ENCODE measurements around the gene JAML. TPM values are rescaled to one million over a fixed set of nuclear protein-coding genes. Genes with fewer than 3 reads are reported as not detected.

The JAML gene
- total and polyA plus RNA-seq, 2 experiments from 2014 or later: 0.56 to 1.0 TPM

DNA sequence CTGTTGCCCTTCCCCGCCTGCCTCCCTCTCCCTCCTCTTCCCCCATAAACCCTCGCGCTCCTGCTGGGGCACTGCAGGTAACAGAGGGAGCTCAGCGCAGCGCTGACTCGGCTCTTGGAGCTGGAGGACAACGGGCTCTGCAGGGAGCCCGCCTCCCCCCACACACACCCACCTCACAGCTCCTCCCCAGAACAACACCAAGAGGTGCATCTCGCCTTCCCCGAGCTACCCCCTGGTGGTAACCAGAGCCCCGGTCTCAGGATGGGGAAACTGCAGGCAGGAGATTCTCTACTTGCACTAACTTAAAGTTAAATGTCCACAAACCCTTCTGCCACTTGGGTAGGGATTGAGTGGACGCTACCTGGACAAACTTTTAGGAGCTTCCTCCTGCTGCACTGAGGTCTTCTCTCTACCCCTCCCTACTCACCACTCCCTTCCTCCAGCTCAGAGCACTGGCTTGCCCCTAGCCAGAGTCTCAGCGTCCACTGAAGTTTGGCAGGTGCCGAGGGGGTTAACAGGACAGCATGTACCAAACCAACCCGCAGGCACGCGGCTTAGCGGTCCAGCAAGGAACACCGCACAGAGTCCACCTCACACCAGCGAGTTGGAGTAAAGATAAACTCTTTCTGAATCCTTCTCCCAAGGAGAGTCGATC is 68.2 kb downstream of the JAML start:
- H3K4me3 ChIP-seq: peak overlapping the region; percentile 94
- H3K9me3 Mint-ChIP-seq: no peaks in the 10 kb centered on the region
- H3K4me1 Mint-ChIP-seq: peaks cover 46% of the 10 kb centered on the region
- H4K20me1 ChIP-seq (replicated peaks; ENCODE audit: insufficient read depth): no peaks in the 10 kb centered on the region
- DNase-seq (ENCODE audit: low spot score): peak; percentile 74
- H3K27ac Mint-ChIP-seq: no peak overlapping the region
- peak overlapping the region; percentile 86 for H2AFZ ChIP-seq
- peak overlapping the region; percentile 63 for H3K4me3 Mint-ChIP-seq
- peaks cover 51% of the 10 kb centered on the region for H3K4me1 ChIP-seq (ENCODE audit: insufficient read depth)
- no peaks in the 10 kb centered on the region for H3K36me3 Mint-ChIP-seq (ENCODE audit: low read depth)
- no peak overlapping the region for H3K27ac ChIP-seq (ENCODE audit: low read depth)
- H3K36me3 ChIP-seq (ENCODE audit: insufficient read depth): no peaks in the 10 kb centered on the region
- 0 out of 2 replicates have a peak, but pooled peaks cover 3% of the 10 kb centered on the region for H3F3A ChIP-seq (replicated peaks; ENCODE audit: low read depth)
- H3K27me3 ChIP-seq (ENCODE audit: insufficient read depth): peaks cover 81% of the 10 kb centered on the region
- peaks cover 61% of the 10 kb centered on the region for H3K27me3 Mint-ChIP-seq (ENCODE audit: insufficient read depth, low read depth, poor library complexity)
- H3K4me2 ChIP-seq: peak overlapping the region; percentile 98
- ATAC-seq: peak; percentile 27
- H3K79me2 ChIP-seq (replicated peaks; ENCODE audit: insufficient read depth): no peaks in the 10 kb centered on the region
- no peaks in the 10 kb centered on the region for H3K9me2 ChIP-seq (ENCODE audit: insufficient read depth)
- TF ChIP-seq CREB1 (CRISPR knock-in tag; IDR thresholded peaks at IDR 0.05; ENCODE audit: low read depth) (no peak), EZH2 (IDR thresholded peaks at IDR 0.05; ENCODE audit: low read depth, unreplicated experiment) (peak; percentile 28)

DNA sequence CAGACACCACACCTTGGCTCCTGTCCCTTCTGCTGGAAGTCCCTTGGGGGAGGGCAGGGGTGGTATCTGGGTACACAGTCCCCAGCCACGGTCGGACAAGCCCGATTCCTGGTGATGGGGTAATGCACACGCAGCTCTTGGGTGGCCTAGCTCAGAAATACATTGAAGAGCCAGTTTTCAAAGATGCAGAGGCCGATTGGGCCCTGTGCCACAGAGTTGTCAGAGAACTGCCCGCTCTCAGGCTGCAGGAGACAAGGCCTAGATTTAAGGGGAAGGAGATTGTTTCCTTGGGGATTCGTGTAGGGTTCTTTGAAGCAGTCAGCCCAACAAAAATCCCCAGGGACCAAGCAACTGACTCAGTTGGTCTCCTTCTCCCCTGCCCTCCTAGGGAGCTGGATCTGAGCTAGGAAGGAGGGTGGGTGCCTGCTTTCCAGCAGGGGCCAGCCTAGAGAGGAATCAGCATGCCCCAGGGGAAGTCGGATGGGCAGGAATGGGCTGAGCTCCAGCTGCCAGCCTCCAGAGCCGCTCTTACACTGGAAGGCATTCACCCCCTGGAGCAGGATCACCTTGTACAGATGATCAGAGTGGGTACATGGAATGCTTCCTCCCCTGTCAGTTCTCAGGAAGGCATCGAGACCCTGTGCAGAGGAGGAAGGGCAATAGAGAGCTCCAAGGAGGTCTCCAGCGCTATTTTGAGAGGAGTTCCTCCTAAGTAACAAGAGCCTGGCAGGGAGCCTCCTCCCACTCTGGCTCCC is 68.9 kb downstream of the JAML start:
- Mint-ChIP-seq H3K27me3 (ENCODE audit: insufficient read depth, low read depth, poor library complexity) (peaks cover 68% of the 10 kb centered on the region), H3K27ac (no peak overlapping the region), H3K4me1 (peaks cover 51% of the 10 kb centered on the region), H3K9me3 (no peaks in the 10 kb centered on the region), H3K36me3 (ENCODE audit: low read depth) (no peaks in the 10 kb centered on the region), H3K4me3 (peak overlapping the region; percentile 63; the same call in 2 of the 3 replicates)
- peak overlapping the region; percentile 98 for H3K4me2 ChIP-seq
- 0 out of 2 replicates have a peak, but pooled peaks cover 3% of the 10 kb centered on the region for H3F3A ChIP-seq (replicated peaks; ENCODE audit: low read depth)
- H2AFZ ChIP-seq: no peak overlapping the region
- H3K4me3 ChIP-seq: peak overlapping the region; percentile 94
- peaks cover 55% of the 10 kb centered on the region for H3K4me1 ChIP-seq (ENCODE audit: insufficient read depth)
- TF ChIP-seq, protein P1, sequence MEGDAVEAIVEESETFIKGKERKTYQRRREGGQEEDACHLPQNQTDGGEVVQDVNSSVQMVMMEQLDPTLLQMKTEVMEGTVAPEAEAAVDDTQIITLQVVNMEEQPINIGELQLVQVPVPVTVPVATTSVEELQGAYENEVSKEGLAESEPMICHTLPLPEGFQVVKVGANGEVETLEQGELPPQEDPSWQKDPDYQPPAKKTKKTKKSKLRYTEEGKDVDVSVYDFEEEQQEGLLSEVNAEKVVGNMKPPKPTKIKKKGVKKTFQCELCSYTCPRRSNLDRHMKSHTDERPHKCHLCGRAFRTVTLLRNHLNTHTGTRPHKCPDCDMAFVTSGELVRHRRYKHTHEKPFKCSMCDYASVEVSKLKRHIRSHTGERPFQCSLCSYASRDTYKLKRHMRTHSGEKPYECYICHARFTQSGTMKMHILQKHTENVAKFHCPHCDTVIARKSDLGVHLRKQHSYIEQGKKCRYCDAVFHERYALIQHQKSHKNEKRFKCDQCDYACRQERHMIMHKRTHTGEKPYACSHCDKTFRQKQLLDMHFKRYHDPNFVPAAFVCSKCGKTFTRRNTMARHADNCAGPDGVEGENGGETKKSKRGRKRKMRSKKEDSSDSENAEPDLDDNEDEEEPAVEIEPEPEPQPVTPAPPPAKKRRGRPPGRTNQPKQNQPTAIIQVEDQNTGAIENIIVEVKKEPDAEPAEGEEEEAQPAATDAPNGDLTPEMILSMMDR (conservative IDR thresholded peaks at IDR 0.05; ENCODE audit: low read depth in 2 of 2): no peak
- TF ChIP-seq NANOG (IDR thresholded peaks at IDR 0.05; ENCODE audit: borderline replicate concordance) (no peak), POLR2AphosphoS5 (IDR thresholded peaks at IDR 0.05; ENCODE audit: low read depth) (no peak), JUNB (IDR thresholded peaks at IDR 0.05; ENCODE audit: unreplicated experiment) (no peak), EZH2 (IDR thresholded peaks at IDR 0.05; ENCODE audit: low read depth, unreplicated experiment) (peak; percentile 7), ZNF331 (CRISPR knock-in tag; IDR thresholded peaks at IDR 0.05; ENCODE audit: low read depth) (no peak)
- H3K27ac ChIP-seq (ENCODE audit: low read depth): no peak overlapping the region
- ATAC-seq: peak; percentile 2
- no peaks in the 10 kb centered on the region for H4K20me1 ChIP-seq (replicated peaks; ENCODE audit: insufficient read depth)
- no peaks in the 10 kb centered on the region for H3K36me3 ChIP-seq (ENCODE audit: insufficient read depth)
- no peaks in the 10 kb centered on the region for H3K9me2 ChIP-seq (ENCODE audit: insufficient read depth)
- no peak for DNase-seq (ENCODE audit: low spot score)
- peaks cover 87% of the 10 kb centered on the region for H3K27me3 ChIP-seq (ENCODE audit: insufficient read depth)
- no peaks in the 10 kb centered on the region for H3K79me2 ChIP-seq (replicated peaks; ENCODE audit: insufficient read depth)
